Measurements from ENCODE around the gene GP1BA.
A peak's percentile ranks its signal among the peaks of the same experiment; 100 is the strongest.

Gene GP1BA

GRCh38 chr17:4938069-4938491 is 6.0 kb downstream of the GP1BA start:
- H3K27me3 ChIP-seq: peaks cover 15% of the 10 kb centered on the region
- H3K4me3 ChIP-seq (ENCODE audit: low read depth in 1 of 2, low read length in 1 of 2): no peak overlapping the region
- TF ChIP-seq CTCF (IDR thresholded peaks at IDR 0.05): no peak
- peak overlapping the region; percentile 96 for H3K27ac ChIP-seq
- H3K36me3 ChIP-seq: peaks cover 41% of the 10 kb centered on the region
- H3K4me1 ChIP-seq (ENCODE audit: control insufficient read depth in 1 of 2, insufficient read depth in 1 of 2, low read depth in 1 of 2, low read length in 1 of 2): peaks cover 51 to 66% of the 10 kb centered on the region in 2 experiments
- H3K9me3 ChIP-seq: no peaks in the 10 kb centered on the region

GRCh38 chr17:4938688-4939545 is 6.8 kb downstream of the GP1BA start:
- Histone ChIP-seq H3K9me3 (no peaks in the 10 kb centered on the region), H3K36me3 (peaks cover 47% of the 10 kb centered on the region), H3K27ac (peak overlapping the region; percentile 96), H3K4me1 (ENCODE audit: control insufficient read depth in 1 of 2, insufficient read depth in 1 of 2, low read depth in 1 of 2, low read length in 1 of 2) (peaks cover 58 to 66% of the 10 kb centered on the region in 2 experiments), H3K27me3 (peaks cover 7% of the 10 kb centered on the region), H3K4me3 (ENCODE audit: low read depth in 1 of 2, low read length in 1 of 2) (peak overlapping the region; percentile 83 to 99)
- TF ChIP-seq CTCF (IDR thresholded peaks at IDR 0.05): no peak

- no peak for TF ChIP-seq CTCF (IDR thresholded peaks at IDR 0.05)
- Histone ChIP-seq H3K4me1 (ENCODE audit: control insufficient read depth in 1 of 2, insufficient read depth in 1 of 2, low read depth in 1 of 2, low read length in 1 of 2) (peaks cover 58 to 66% of the 10 kb centered on the region in 2 experiments), H3K4me3 (ENCODE audit: low read depth in 1 of 2, low read length in 1 of 2) (peak overlapping the region; percentile 83 to 99), H3K36me3 (peaks cover 47% of the 10 kb centered on the region), H3K27me3 (peaks cover 1% of the 10 kb centered on the region), H3K9me3 (no peaks in the 10 kb centered on the region), H3K27ac (peak overlapping the region; percentile 96)
Measured at GRCh38 chr17:4939546-4939795, 7.4 kb downstream of the GP1BA start.

- H3K27ac ChIP-seq: peak within 1 kb of the TSS; percentile 96
- H3K9me3 ChIP-seq: no peaks in the 10 kb centered on the region
- H3K36me3 ChIP-seq: peaks cover 49% of the 10 kb centered on the region
- peak within 1 kb of the TSS; percentile 83 to 99 for H3K4me3 ChIP-seq (ENCODE audit: low read depth in 1 of 2, low read length in 1 of 2)
- H3K27me3 ChIP-seq: no peaks in the 10 kb centered on the region
- peak; percentile 47 for TF ChIP-seq CTCF (IDR thresholded peaks at IDR 0.05)
- peaks cover 60 to 68% of the 10 kb centered on the region in 2 experiments for H3K4me1 ChIP-seq (ENCODE audit: control insufficient read depth in 1 of 2, insufficient read depth in 1 of 2, low read depth in 1 of 2, low read length in 1 of 2)
Measured at GRCh38 chr17:4939796-4940554, 7.9 kb downstream of the GP1BA start, which contains the start of the genes RNF167 and SLC25A11. Gene RNF167 (plus strand): TSS chr17:4940268. CDS start chr17:4940910, 642 bp downstream. Gene SLC25A11 (minus strand): TSS chr17:4940046. CDS start chr17:4939910, 136 bp downstream.

- peak overlapping the region; percentile 83 to 99 for H3K4me3 ChIP-seq (ENCODE audit: low read depth in 1 of 2, low read length in 1 of 2)
- no peaks in the 10 kb centered on the region for H3K9me3 ChIP-seq
- peaks cover 68 to 75% of the 10 kb centered on the region in 2 experiments for H3K4me1 ChIP-seq (ENCODE audit: control insufficient read depth in 1 of 2, insufficient read depth in 1 of 2, low read depth in 1 of 2, low read length in 1 of 2)
- H3K36me3 ChIP-seq: peaks cover 52% of the 10 kb centered on the region
- no peaks in the 10 kb centered on the region for H3K27me3 ChIP-seq
- peak overlapping the region; percentile 96 for H3K27ac ChIP-seq
- no peak for TF ChIP-seq CTCF (IDR thresholded peaks at IDR 0.05)
Measured at GRCh38 chr17:4940555-4941318, 8.7 kb downstream of the GP1BA start.
